Occipital lobe (tissue), 2 donors: ENCODE results near the gene DCDC1. TPM values are rescaled to one million over a fixed set of nuclear protein-coding genes. Genes with fewer than 3 reads are reported as not detected.

ENCODE experiments used
- DNase-seq: peaks from one replicate; lab custom pipeline; 2025; lab: John Stamatoyannopoulos, UW
- total RNA-seq: library from RNA; depleted of rRNA; stranded (reverse); fragments of >200 nt; gene quantifications from one replicate; pipeline ENCODE4 v1.2.3, GENCODE V29; 2014

Gene DCDC1, protein sequence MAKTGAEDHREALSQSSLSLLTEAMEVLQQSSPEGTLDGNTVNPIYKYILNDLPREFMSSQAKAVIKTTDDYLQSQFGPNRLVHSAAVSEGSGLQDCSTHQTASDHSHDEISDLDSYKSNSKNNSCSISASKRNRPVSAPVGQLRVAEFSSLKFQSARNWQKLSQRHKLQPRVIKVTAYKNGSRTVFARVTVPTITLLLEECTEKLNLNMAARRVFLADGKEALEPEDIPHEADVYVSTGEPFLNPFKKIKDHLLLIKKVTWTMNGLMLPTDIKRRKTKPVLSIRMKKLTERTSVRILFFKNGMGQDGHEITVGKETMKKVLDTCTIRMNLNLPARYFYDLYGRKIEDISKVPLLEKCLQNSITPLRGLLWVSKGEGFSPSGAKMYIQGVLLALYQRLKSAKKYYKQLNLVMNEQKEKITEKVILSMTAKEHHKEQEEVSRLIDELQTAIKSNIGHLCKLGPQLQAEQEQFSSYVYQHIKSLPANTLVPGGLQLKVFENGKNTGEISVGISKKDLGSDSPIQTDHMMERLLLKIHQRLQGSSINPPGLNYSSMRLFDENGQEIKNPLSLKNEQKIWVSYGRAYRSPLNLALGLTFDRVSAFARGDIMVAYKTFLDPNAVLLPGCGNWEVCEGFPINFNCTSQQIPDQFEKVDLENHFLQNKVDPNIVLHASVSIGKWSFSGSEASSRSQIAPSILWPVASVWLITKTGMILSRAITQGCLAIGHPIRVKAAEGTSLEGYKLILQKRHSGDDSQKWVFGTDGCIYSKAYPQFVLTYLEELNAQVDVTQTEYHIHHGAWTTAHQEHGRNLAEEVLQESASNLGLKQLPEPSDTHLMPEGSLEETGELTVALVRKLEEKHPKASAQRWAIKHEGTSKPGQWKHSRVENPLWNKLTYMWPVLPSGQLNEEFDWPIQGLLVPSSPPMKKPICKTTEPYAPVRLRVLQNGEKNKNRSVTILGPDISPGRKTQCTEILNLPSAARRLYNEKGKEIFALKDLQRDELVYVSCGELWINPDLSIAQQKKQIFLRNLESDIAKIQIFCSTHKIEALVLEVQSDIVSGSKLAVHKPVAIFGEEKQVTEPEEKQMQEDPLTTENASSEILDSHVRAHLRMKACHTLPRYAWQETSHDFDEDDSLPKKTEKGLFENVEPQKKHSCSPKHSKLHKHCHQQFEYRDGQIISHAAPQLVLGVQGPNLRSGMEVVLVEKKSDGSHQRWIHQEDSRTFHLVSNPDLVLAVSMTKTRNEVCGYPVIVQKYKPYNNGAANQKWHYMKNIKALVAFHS (N-terminal part only)
- 1.2 TPM for total RNA-seq

DNA sequence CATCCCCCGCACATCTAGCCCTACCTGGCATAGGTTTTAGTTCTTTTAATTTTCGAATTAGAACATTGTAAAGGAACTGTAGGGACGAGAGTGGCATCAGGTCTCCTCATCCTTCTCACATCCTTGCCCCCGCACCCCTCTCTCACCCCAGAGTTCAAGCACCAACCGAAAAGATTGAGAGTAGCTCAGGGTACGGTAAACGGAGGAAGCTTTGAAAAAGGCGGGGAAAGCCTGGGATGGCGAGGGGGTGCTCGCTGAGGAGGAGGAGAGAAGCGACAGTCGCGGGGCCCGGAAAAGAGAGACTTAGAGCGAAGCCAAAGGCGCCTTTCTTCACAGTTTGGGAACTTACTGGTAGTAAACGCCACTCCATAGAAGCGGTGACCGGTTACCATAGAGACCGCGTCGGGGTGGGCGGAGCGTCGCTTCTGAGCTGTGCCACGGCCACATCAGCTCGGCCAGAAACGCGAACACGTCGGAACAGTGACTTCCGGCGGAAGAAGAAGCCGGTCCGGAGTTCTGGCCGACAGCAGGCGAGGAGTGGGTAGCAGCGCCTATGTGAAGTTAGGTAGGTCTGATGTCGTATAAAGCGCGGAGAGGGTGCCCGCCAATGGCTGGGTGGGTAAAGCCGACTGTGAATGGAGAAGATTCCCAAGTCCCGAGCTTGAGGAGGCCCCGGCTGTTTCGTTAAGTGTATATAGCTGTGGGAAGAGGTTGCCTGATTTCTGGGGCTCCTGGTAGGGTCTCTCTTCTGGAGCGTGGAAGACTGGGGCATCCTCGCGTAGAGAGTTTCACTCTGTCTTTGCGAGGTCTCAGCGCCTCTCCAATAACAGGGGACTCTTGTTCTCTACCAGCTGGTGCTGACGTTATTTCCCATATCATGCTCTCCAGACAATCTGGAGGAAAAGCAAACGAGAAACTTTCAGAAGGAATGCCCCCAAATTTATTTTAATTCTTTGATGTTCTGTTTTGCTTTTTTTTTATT lies at the start of gene DCDC1, which contains the start of gene DNAJC24:
Gene DCDC1 (minus strand): TSS at position 392 of the 982 bp plus-strand sequence. CDS start 41,459 bp downstream, outside the sequence.
Gene DNAJC24 (plus strand): TSS at position 513 of the 982 bp plus-strand sequence. CDS start 889 bp downstream, outside the sequence.
- DNase-seq, result peak; percentile 85

DNA sequence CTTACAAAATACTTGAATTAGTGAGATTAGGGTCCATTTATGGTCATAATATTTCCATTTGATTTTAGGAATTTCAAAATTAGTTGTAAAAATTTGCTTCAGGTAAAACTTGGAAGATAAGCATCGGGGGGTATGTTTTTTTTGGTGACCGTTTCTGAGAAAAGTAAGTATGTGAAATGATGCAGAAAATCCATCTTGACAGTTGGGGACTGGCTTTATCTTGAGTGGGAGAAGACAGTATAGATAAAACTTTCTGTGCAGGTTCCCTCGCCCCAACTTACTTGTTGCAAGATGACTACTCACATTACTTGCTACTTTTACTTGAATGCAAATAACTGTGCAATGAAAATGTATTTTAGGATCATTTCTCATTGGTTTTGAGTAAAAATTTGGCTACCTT lies 49.6 kb upstream of the DCDC1 start:
- no peak for DNase-seq

DNA sequence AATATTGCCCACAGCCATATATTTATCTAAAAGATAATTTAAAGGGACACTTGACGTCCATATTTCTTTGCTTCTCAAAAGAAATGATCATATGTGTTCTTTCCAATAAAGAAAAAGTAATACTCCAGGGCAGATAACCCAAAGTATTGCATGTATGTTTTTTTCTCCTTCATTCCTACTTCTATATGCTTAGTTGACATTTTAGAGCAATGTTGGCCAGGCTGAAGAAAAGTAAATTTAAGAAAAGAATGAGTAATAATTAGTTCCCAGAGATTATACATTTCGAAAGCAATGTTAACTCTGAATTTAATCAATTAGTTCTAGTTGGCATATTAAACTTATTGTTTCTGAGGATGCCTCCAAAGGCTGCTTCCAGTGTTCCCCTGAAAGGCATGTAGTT lies 48.3 kb upstream of the DCDC1 start:
- DNase-seq, result no peak

DNA sequence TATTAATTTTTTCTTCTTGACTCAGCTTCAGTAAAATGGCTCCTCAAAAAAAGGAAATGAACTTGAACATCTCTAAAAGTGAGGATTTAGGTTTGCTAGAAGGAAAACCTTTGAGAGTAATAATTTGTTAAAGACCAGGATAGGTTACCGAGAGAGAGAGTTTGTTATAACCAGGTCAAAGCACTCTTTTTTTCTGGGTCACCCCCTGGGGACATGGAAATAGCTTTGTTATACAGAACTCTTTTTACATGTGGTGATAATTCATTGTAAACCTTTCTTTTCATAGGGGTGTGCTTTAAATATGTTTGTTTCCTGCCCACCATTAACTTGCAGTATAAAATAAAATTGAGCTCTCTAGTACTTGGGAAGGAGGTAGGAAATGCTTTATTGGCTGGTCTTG lies 47.8 kb upstream of the DCDC1 start:
- no peak for DNase-seq

DNA sequence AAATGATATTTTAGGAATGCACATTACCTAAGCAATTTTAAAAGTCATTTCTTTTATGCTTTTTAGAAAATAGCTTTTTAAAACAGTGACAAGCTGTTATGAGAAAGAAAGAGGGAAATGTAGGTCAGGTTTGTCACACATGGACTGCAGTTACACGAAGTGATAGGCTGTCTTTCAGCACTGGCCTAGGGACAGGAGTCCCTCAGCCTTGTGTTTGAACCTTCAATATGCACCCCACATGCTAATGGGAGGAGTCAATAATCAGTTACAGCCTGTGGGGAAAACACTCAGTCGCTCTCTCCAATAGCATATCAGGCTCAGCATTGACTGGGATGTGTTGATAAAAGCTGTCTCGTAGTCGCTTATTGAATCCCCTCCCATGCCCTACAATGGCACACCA lies 45.9 kb upstream of the DCDC1 start:
- DNase-seq, result no peak

DNA sequence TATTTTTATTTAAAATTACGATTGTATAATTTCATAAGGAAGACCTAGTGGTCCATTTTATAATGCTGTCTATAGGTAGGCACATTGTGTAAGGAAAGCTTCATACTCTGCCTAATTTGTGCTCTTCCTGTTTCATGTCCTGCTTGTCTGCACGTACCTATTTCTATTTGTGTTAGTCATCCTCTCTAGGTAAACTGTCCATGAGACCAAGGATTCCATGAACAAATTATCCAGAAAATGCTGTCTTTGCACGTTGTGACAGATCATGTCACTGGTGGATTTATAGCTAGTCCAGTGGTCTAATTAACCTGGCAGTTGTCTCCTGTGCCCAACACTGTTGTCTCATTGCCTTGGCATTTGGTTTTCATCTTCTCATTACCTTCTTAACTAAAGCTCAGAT lies 44.8 kb upstream of the DCDC1 start:
- DNase-seq, result no peak

DNA sequence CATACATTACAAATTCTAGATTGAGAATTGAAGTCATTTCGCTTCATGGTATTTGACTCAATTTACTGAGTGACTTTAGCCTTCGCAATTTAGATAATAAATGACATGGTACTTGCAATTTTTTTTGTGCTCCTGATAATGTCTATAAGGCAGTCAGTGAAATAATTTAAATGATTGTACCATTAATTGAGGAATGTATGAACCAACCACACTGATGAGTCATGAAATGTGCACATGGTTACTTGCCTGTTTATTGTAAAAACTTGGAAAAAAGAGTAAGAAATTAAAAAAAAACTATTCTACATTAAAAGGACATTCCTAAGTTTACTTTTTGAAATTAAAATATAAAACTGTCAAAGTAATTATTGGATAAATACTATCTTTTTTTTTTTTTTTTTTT lies 43.4 kb upstream of the DCDC1 start:
- no peak for DNase-seq

DNA sequence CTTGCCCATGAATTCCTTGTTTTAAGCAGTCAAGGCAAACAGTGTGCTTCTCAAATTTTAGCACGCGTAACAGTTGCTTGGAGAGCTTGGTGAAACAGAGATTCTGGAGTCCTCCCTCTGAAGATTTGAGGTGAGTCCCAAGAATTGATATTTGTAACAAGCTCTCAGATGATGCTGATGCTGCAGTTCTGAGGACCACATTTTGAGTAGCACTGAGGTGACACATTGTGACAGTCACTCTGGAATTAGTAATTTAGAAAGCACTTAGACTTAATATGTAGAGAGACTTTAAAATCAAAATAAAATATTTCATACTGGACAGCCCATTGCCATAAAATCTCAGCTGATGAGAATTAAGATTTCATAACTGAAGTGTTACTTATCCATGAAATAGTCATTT lies 38.7 kb upstream of the DCDC1 start:
- DNase-seq, result no peak

DNA sequence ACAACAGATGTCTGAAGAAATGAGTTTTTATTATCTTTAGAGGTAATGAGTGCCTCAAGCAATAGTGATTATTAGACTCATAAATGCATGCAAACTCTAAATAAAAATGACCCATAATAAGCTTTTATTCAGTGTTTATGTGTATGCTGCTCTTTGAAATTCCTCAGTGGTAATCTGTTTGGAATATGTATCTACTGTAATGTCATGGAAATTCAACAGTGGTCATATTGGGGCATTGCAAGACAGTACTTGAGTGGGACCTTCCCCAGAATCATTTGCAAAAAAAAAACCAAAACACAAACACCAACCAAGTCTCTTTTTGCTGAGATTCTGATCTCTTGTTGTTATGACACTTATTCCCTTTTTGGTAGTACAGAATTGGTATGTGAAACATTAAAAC lies 35.1 kb upstream of the DCDC1 start:
- DNase-seq, result no peak

DNA sequence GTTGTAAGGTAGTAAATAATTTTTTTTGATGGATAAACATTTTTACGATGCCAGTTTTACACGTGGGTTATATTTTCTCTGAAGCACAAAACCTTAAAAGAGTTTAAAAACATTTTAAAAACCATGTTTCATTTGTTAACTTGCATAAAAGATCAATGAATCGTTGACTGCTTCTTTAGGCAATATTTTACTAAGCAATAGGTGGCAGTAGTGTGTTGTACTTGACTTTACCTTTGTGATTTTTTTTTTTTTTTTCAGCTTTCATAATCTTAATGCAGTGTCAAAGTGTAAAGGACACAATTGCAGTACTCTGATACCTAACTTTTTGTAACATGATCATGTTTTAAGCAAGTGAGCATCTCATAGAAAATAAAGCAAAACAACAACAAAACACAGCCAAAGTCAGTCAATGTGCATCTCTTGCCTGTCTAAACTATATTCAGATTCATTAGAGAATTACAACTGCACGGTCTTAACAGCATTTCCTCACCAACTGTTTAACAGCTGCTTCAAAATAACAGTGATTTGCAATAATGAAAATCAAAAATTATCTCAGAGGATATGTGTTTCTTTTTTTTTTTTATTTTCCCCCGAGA lies 27.8 kb upstream of the DCDC1 start:
- no peak for DNase-seq

DNA sequence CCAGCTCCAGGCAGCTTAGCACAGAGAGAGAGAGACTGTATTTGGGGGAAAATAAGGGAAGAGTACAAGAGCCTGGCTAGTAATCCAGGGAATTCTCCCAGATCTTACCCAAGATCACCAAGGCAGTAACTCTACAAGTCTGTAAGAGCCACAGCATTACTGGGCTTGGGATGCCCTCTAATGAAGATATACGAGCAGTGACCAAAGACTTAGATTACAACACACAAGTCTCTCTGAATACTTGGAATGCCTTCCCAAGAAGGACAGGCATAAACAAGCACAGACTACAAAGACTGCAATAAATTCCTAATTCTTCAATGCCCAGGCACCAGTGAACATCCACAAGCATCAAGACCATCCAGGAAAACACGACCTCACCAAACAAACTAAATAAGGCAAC lies 17.8 kb upstream of the DCDC1 start:
- no peak for DNase-seq

DNA sequence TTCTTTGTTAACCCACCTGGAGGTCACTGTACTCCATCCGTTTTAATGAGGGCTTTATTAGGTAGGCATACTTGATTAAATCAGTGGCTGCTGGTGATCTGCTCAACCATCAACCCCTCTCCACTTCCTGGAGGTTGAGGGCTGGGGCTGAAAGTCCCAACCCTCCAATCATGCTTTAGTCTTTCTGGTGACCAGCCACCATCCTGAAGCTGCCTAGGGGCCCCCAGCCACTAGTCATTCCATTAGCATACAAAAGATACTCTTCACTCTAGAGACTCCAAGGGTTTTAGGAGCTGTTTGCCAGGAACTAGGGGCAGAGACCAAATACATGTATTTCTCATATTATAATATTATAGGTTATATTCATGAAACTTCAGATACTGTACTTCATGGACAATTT lies 13.6 kb upstream of the DCDC1 start:
- no peak for DNase-seq

DNA sequence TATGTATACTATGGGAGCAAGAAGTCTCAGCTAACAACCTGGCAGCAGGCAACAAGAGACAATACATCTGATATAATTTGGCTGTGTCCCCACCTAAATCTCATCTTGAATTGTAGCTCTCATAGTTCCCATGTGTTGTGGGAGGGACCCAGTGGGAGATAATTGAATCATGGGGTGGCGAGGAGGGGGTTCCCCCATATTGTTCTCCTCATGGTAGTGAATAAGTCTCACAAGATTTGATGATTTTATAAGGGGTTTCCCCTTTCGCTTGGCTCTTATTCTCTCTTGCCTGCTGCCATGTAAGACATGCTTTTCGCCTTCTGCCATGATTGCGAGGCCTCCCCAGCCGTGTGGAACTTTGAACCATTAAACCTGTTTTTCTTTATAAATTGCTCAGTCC lies 6.3 kb upstream of the DCDC1 start:
- DNase-seq, result no peak

DNA sequence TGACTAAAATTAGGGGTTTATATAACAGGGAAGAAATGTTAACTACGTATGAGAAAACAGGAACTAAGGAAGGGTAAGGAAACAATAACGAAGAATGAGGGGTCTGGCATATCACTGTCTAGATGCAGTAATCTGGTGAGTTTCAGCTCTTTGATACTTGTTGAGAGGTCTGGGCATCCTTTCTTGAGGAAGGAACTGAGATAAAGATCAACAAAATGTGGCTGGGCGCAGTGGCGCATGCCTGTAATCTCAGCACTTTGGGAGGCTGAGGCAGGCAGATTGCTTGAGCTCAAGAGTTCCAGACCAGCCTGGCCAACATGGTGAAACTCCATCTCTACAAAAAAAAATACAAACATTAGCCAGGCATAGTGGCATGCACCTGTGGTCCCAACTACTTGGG lies 2.7 kb downstream of the DCDC1 start:
- no peak for DNase-seq

DNA sequence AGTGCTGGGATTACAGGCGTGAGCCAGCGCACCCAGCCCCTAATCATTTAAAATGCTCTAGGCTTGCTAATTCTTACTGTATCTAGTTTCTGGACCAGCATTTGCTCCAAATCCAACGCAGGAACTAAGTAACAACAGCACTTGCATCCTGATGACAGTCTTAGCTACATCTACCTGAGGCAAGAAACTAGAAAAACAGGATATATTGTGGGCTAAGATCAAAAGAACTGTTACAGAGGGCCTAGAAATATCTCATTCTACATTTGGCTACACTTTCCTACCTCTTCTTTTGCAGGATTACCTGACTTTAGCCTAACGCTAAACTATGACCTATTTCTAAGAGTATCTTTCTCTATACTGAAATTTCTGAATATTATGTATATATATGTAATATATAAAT lies 7.8 kb downstream of the DCDC1 start:
- DNase-seq, result no peak

DNA sequence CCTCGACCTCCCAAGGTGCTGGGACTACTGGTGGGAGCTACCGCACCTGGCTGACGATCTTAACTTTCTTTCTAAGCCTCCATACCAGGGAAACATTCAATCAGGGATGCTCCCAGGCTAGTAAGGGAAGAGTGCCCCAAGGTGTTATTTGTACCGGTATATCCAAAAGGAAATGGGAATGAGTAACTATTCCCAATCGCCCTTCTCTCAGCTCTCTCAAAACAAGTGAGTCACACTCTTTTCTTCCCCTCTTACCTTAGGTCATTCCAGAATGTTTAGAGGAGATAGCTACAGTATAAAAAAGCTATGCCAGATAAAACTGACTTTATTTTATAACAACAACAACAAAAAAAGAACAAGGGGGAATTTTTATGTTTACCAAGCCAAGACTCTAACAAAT lies 13.7 kb downstream of the DCDC1 start:
- no peak for DNase-seq

DNA sequence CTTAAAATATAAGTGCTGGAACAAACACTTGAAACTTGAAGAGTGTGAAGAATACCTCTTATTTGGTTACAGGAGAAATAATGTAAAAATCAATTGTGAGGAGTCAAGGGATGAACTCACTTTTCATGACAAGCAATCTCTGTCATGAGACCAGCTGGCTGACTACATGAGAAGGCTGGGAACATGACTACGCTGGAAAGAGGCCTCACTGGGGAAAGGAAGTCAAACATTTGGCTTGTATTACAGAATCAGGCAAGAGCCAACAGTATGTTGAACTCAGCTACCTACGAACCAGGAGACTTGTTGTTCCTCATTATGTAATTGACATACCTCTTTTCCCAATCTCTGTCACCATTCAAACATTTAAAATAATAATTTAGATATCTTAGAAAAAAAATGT lies 14.4 kb downstream of the DCDC1 start:
- DNase-seq, result no peak

DNA sequence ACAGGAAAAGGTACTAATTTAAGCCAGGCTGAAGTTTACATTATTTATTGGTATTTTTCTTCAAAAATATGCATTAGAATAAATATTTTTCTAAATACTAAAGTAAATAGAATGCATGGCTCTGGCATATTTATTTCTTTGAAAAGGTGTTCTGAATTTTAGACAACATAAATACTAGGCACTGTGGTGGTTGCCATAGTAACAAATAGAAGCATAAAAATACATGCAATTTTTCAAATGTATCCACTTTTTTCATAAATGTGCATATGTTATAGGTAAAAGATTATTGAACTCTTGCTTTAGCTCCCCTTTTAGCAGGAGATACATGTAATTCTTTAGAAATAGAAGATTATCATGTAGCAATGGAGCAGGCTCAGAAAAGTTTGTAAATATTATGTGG lies 18.4 kb downstream of the DCDC1 start:
- DNase-seq, result no peak

DNA sequence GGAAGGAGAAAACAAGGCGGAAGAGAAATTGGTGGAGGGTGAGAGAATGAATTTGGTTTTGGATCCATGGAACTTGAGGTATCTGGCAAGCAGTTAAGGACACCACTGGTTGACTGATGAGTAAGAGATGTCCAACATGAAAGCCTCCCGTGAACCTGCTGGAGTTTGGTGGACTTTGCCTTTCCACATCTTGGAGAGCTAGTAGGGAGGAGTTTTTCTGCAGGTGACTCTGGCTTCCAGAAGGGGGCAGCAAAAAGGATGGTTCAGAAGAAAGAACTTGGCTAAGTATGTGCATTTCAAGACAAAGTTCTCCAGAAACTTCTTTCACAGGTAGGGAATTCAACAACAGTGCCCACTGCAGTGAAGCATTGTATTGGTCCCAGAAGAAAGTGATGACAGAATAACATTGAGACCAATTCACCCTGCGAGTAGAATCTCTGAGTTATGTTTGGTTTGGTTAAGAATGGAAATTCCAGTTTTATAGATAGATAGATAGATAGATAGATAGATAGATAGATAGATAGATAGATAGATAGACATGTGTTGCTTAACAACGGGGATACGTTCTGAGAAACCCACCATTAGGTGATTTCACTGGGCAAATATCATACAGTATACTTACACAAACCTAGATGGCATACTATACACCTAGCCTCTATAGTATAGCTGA lies 28.5 kb downstream of the DCDC1 start:
- no peak for DNase-seq

DNA sequence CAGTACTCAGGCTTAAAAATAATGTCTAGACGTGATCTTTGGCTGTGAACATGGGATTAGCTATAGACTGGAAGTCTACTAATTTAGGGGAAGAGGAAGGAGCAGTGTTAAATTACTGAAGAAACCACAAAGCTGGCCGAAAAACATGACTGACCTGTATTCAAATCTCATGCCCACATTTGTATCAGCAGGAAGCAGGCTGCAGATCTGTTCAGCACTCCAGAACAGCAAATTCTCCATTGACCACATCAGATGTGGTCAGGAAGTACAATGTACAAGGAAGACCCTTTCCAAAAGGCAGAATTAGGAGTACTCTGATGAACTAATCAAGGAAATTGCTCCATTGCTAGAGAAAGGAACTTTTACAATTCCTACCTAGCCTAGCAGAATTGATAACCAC lies 31.7 kb downstream of the DCDC1 start:
- no peak for DNase-seq
